ENCODE measurements around the gene RIN3.
A peak's percentile ranks its signal among the peaks of the same experiment; 100 is the strongest.

The RIN3 gene

DNA sequence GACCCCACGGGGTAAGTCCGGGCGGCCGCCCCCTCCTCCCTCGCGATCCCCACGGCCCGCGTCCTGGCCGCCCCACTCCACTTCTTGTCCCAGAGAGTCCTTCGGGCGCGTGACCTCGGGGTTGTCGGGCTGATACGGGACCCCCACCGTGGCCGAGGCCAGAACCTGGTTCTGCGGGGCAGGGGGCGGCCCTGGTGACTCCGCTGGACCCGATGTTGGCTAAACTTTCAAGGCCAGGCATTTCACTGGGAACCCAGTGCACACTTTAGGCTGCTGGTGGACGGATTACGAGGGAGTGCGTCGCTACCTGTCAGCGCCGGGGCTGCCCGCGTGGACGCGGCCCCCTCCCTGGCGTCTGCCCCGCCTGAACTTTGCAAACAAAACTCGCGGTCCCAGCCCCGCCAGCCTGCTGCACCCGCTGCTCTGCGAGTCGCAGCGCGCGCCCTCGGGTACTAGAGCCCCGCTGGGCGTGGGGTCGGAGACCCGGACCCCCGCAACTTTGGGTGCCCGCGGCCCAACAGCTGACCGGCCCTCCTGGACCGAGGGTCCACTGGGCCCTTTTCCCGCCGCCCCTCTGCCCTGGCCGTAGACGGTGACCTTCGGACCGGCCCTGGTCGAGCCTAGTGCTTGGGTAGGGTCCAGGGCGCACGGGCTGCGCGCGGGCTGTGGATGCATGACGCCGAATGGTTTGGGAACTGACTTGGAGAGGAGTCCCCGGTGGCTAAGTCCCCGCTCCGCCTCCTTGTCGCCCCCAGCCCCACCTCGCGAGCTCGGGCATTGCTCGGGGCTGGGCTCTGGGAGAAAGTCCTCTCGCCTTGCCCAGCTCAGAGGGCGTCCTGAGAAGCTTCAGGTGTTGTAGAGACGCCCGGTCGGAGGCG lies 624 bp downstream of the RIN3 start:
- peak overlapping the region; percentile 70 to 76 for H3K4me3 ChIP-seq (replicated peaks in 1 of 2; ENCODE audit: low read depth in 2 of 2, low read length in 2 of 2)
- TF ChIP-seq, protein P1, sequence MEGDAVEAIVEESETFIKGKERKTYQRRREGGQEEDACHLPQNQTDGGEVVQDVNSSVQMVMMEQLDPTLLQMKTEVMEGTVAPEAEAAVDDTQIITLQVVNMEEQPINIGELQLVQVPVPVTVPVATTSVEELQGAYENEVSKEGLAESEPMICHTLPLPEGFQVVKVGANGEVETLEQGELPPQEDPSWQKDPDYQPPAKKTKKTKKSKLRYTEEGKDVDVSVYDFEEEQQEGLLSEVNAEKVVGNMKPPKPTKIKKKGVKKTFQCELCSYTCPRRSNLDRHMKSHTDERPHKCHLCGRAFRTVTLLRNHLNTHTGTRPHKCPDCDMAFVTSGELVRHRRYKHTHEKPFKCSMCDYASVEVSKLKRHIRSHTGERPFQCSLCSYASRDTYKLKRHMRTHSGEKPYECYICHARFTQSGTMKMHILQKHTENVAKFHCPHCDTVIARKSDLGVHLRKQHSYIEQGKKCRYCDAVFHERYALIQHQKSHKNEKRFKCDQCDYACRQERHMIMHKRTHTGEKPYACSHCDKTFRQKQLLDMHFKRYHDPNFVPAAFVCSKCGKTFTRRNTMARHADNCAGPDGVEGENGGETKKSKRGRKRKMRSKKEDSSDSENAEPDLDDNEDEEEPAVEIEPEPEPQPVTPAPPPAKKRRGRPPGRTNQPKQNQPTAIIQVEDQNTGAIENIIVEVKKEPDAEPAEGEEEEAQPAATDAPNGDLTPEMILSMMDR (IDR thresholded peaks at IDR 0.05; ENCODE audit: low read depth, low read length), result no peak
- peak; percentile 35 to 40 for DNase-seq (ENCODE audit: low read depth in 2 of 2)

DNA sequence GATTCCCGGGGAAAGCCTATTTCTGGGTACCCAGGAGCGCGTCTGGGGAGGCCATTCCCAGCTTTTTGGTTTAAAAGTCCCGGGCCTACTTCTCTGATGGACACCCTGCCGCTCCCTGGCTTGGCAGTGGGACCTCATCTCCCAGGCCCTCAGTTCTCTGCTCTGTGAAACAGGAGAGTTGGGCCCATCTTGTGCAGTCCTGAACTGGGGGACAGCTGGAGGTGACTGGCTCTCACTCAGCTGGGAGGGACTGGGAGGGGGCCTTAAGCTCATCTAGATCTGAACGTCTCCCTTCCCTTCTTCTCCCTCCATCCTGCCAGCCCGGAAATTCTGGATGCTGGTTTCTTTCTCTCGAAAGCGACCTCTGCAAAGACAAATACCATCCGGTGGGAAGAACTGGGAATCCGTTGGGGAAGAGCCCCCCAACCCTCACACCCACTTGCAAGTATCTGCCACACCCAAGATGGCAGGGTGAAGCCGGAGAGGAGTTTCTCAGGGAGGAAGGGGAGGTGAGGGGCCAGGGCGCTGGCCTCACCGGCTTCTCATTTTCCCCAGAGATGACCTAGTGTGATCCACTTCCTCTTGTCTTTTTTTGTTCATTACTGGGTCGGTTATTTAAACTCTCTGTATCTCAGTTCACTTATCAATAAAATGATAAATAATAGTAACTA lies 1.4 kb downstream of the RIN3 start:
- DNase-seq (ENCODE audit: low read depth in 2 of 2), result no peak
- TF ChIP-seq, protein P1 (IDR thresholded peaks at IDR 0.05; ENCODE audit: low read depth, low read length), result no peak
- peak overlapping the region; percentile 70 to 76 for H3K4me3 ChIP-seq (replicated peaks in 1 of 2; ENCODE audit: low read depth in 2 of 2, low read length in 2 of 2)

GRCh38 chr14:92515546-92516343 lies 2.2 kb downstream of the RIN3 start:
- TF ChIP-seq, protein P1 (IDR thresholded peaks at IDR 0.05; ENCODE audit: low read depth, low read length), result no peak
- H3K4me3 ChIP-seq (replicated peaks in 1 of 2; ENCODE audit: low read depth in 2 of 2, low read length in 2 of 2), result no peak overlapping the region

DNA sequence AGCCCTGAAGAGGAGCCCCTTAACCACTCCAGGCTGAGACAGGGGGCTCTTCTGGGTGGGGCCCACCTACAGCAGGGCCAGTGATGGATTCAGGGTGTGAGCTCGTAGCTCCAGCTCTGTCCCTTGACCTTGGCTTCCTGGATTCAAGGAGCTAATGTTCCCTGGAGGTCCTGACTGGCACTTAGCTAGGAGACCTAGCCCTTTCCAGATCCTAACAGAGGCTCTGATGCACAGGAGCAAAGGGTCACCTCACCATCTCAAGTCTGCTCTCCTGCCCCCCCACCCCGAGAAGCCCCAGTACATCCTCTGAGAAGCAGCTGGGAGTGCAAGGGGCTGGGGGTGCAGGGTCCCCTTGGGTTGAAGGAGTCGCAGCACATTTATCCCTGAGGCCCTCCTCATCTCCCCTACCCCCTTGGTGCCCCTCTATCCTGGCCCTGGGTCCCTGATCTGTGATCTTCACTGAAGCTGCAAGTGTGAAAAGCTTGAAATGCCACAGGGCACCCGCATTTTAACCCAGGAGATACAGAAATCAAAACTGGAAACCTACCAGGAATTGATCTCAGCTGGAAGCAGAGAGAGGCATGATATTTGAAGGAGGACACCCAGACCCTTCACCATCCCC lies 2.9 kb downstream of the RIN3 start:
- TF ChIP-seq, protein P1 (IDR thresholded peaks at IDR 0.05; ENCODE audit: low read depth, low read length), result no peak
- H3K4me3 ChIP-seq (replicated peaks in 1 of 2; ENCODE audit: low read depth in 2 of 2, low read length in 2 of 2), result no peak overlapping the region
- no peak for DNase-seq (ENCODE audit: low read depth in 2 of 2)

More at GRCh38 chr14:92515546-92516343, 2.2 kb downstream of the RIN3 start:
- DNase-seq (ENCODE audit: low read depth in 2 of 2), result no peak

GRCh38 chr14:92516966-92517506 lies 3.5 kb downstream of the RIN3 start:
- no peak overlapping the region for H3K4me3 ChIP-seq (replicated peaks in 1 of 2; ENCODE audit: low read depth in 2 of 2, low read length in 2 of 2)
- no peak for DNase-seq (ENCODE audit: low read depth in 2 of 2)
- TF ChIP-seq, protein P1 (IDR thresholded peaks at IDR 0.05; ENCODE audit: low read depth, low read length), result no peak

- no peak overlapping the region for H3K4me3 ChIP-seq (replicated peaks in 1 of 2; ENCODE audit: low read depth in 2 of 2, low read length in 2 of 2)
- TF ChIP-seq, protein P1 (IDR thresholded peaks at IDR 0.05; ENCODE audit: low read depth, low read length), result no peak
- DNase-seq (ENCODE audit: low read depth in 2 of 2), result no peak
Measured at GRCh38 chr14:92517761-92518160, 4.2 kb downstream of the RIN3 start.

Data from cardiac fibroblast (primary cell).